Mammary epithelial cell (primary cell): Measurements from ENCODE around the gene FMNL2.

Experiments
- CTCF ChIP-seq, 2 donors: IDR thresholded peaks in 1 of 2; conservative IDR thresholded peaks in 1 of 2; 2 replicates each; pipeline ENCODE4 v1.5.1; 2011 to 2012; ENCODE audit warnings: inconsistent platforms in 2 of 2, low read length in 2 of 2, mild to moderate bottlenecking in 2 of 2, control low read depth in 1 of 2, low read depth in 1 of 2; ENCODE audit not compliant: insufficient read depth in 1 of 2; ENCODE audit errors: extremely low read depth in 1 of 2
- EZH2 ChIP-seq: IDR thresholded peaks from 2 replicates; pipeline ENCODE4 v1.6.1; 2012; ENCODE audit warnings: low read length, inconsistent platforms, borderline replicate concordance

GRCh38 chr2:152326710-152327109 lies 8.3 kb upstream of the FMNL2 start:
- TF ChIP-seq CTCF (conservative IDR thresholded peaks at IDR 0.05 in 1 of 2, IDR thresholded peaks at IDR 0.05 in 1 of 2; ENCODE audit: extremely low read depth in 1 of 2, insufficient read depth in 1 of 2, low read depth in 1 of 2, low read length in 2 of 2) (no peak), EZH2 (no peak)
